GM12878 (cell line): Measurements from ENCODE around the gene COPS8. TPM values are rescaled to one million over a fixed set of nuclear protein-coding genes. Genes with fewer than 3 reads are reported as not detected.

Experiments used
- ATAC-seq: fragments of 200-7000 bp; cut with Tn5 transposase; 3 replicates; pipeline ENCODE4 v1.9.1; 2020; ENCODE audit warnings: mild to moderate bottlenecking, moderate library complexity
- BruUV-seq: library from RNA; stranded (reverse); fragments of 400-500 nt; replicated peaks from 2 replicates; lab custom pipeline; 2021; lab: Mats Ljungman, UMichigan
- CTCF ChIA-PET: fragments of 300-600 bp; sonication (Branson Sonifier 250); formaldehyde crosslinking; extraction: SDS; loops from one replicate; lab custom pipeline; 2021; ENCODE audit warnings: inconsistent platforms; lab: Yijun Ruan, JAX
- POLR2A ChIA-PET: fragments of 350-600 bp; formaldehyde crosslinking; extraction: SDS; loops from one replicate; lab custom pipeline; 2021; ENCODE audit warnings: inconsistent platforms; lab: Charles Lee
- RAD21 ChIA-PET: fragments of 300-600 bp; sonication (Branson Sonifier 250); formaldehyde crosslinking; loops from one replicate; lab custom pipeline; 2023; ENCODE audit warnings: antibody characterized with exemption; ENCODE audit not compliant: unreplicated experiment; lab: Charles Lee
- SMC1A ChIA-PET: fragments of 300-600 bp; sonication (Branson Sonifier 250); formaldehyde crosslinking; loops from one replicate; lab custom pipeline; 2023; ENCODE audit not compliant: unreplicated experiment, uncharacterized antibody; lab: Charles Lee
- DNase-seq: peaks from one replicate; pipeline ENCODE4 v3.0.0-alpha.2; 2011; ENCODE audit warnings: low read depth, low spot score
- FAIRE-seq: peaks from 3 replicates; lab custom pipeline; 2011; peaks lifted over from hg19 to GRCh38; lab: Jason Lieb, UNC
- H2AFZ ChIP-seq: 2 replicates; pipeline ENCODE4 v1.6.0; 2011; ENCODE audit warnings: low read depth, low read length, control low read depth; ENCODE audit not compliant: control insufficient read depth
- H3K27ac ChIP-seq: 2 replicates; pipeline ENCODE4 v1.5.1; 2011; ENCODE audit warnings: control low read depth; ENCODE audit not compliant: control insufficient read depth, insufficient read depth
- H3K27me3 ChIP-seq, 2 experiments: replicated peaks in 1 of 2; 2 replicates each; pipeline versions ENCODE4 v1.6.0 to v1.6.1; 2011; ENCODE audit warnings: low read length in 1 of 2; ENCODE audit not compliant: control insufficient read depth in 2 of 2, insufficient read depth in 2 of 2
- H3K36me3 ChIP-seq, 2 experiments: 2 replicates each; pipeline ENCODE4 v1.5.1; 2011; ENCODE audit warnings: low read length in 1 of 2; ENCODE audit not compliant: control insufficient read depth in 2 of 2, insufficient read depth in 2 of 2
- H3K4me1 ChIP-seq: 2 replicates; pipeline ENCODE4 v1.6.1; 2011; ENCODE audit warnings: mild to moderate bottlenecking, low read length, moderate library complexity, mixed read lengths; ENCODE audit not compliant: control insufficient read depth, insufficient read depth
- H3K4me2 ChIP-seq: 2 replicates; pipeline ENCODE4 v1.6.0; 2011; ENCODE audit warnings: control low read depth; ENCODE audit not compliant: control insufficient read depth, insufficient read depth
- H3K4me3 ChIP-seq: fragments of 200-600 bp; sonication (generic); 2 replicates; pipeline ENCODE4 v1.5.1; 2016
- H3K79me2 ChIP-seq: 2 replicates; pipeline ENCODE4 v1.6.0; 2011; ENCODE audit warnings: low read length; ENCODE audit not compliant: control insufficient read depth, insufficient read depth
- H3K9ac ChIP-seq: 2 replicates; pipeline ENCODE4 v1.8.0; 2011; ENCODE audit warnings: low read length, control low read depth, mixed read lengths; ENCODE audit not compliant: control insufficient read depth, insufficient read depth
- H3K9me3 ChIP-seq: replicated peaks from 3 replicates; pipeline ENCODE4 v1.5.1; 2011; ENCODE audit warnings: mild to moderate bottlenecking, low read length; ENCODE audit not compliant: control insufficient read depth, insufficient read depth
- H4K20me1 ChIP-seq: 2 replicates; pipeline ENCODE4 v1.6.0; 2011; ENCODE audit not compliant: control insufficient read depth, insufficient read depth
- ASH2L ChIP-seq: fragments of 300-600, 200-600 bp; sonication (generic); IDR thresholded peaks from 2 replicates; pipeline ENCODE4 v1.6.1; 2017; ENCODE audit warnings: low read depth, mild to moderate bottlenecking, borderline replicate concordance
- BCLAF1 ChIP-seq: fragments of 450-650 bp; IDR thresholded peaks from 2 replicates; pipeline ENCODE4 v1.6.1; 2017; ENCODE audit warnings: antibody characterized with exemption, mild to moderate bottlenecking, moderate library complexity
- CUX1 ChIP-seq: IDR thresholded peaks from 2 replicates; pipeline ENCODE4 v1.6.1; 2012; ENCODE audit warnings: improper control_type of control experiment, low read depth, low read length; ENCODE audit not compliant: insufficient replicate concordance
- IRF4 ChIP-seq: IDR thresholded peaks from 2 replicates; pipeline ENCODE4 v1.6.1; 2011; ENCODE audit warnings: low read depth, low read length
- KAT2A ChIP-seq: conservative IDR thresholded peaks from 2 replicates; pipeline ENCODE4 v1.6.1; 2011; ENCODE audit warnings: low read depth, low read length; ENCODE audit not compliant: control insufficient read depth
- KLF5 ChIP-seq: fragments of 450-650 bp; IDR thresholded peaks from 2 replicates; pipeline ENCODE4 v1.6.1; 2014; ENCODE audit warnings: mild to moderate bottlenecking; ENCODE audit not compliant: partially characterized antibody
- MXI1 ChIP-seq: fragments of 150-350 bp; IDR thresholded peaks from 2 replicates; pipeline ENCODE4 v1.6.1; 2011; ENCODE audit warnings: low read depth, mild to moderate bottlenecking, inconsistent platforms, low read length, improper control_type of control experiment
- RAD21 ChIP-seq: IDR thresholded peaks from 2 replicates; pipeline ENCODE4 v1.6.1; 2011; ENCODE audit warnings: mild to moderate bottlenecking, low read depth, low read length, moderate library complexity; ENCODE audit not compliant: insufficient read depth
- RAD51 ChIP-seq: fragments of 450-650 bp; IDR thresholded peaks from 2 replicates; pipeline ENCODE4 v1.6.1; 2016; ENCODE audit warnings: moderate library complexity, mild to moderate bottlenecking, inconsistent platforms
- RELB ChIP-seq: fragments of 450-650 bp; IDR thresholded peaks from 2 replicates; pipeline ENCODE4 v1.6.1; 2017; ENCODE audit warnings: low read depth, mild to moderate bottlenecking, moderate library complexity
- RUNX3 ChIP-seq: IDR thresholded peaks from 2 replicates; pipeline ENCODE4 v1.6.1; 2012; ENCODE audit warnings: low read length, inconsistent platforms
- SKIL ChIP-seq: fragments of 450-650 bp; IDR thresholded peaks from 2 replicates; pipeline ENCODE4 v1.6.1; 2017; ENCODE audit warnings: mild to moderate bottlenecking, low read depth, inconsistent platforms; ENCODE audit not compliant: poor library complexity, severe bottlenecking
- YBX1 ChIP-seq: fragments of 450-650 bp; IDR thresholded peaks from 2 replicates; pipeline ENCODE4 v1.6.1; 2016; ENCODE audit warnings: antibody characterized with exemption
- WGBS: methylation state at CpG from one replicate; pipeline ENCODE4 v1.1.6; 2016; ENCODE audit warnings: low lambda C conversion rate; ENCODE audit not compliant: insufficient replicate concordance, insufficient coverage; ENCODE audit errors: missing lambda C conversion rate; 5-methylcytosine and 5-hydroxymethylcytosine counted together
- in situ Hi-C: fragments of 300-500 bp; cut with MboI; formaldehyde crosslinking; loops from 9 replicates; pipeline ENCODE4 v1.14.3; 2018; ENCODE audit warnings: mixed read lengths
- intact Hi-C: fragments of 100-400 bp; cut with micrococcal nuclease; formaldehyde crosslinking; loops from one replicate; pipeline ENCODE4 v1.14.2; 2022; ENCODE audit not compliant: unreplicated experiment
- polyA plus RNA-seq, 11 experiments: library from polyadenylated mRNA; depleted of rRNA in 4 of 11; unstranded in 6 of 11; stranded (reverse) in 5 of 11; fragments of >200 nt; fragmentation: Nextera tagmentation in 4 of 11; fragmentation: Illumina TruSeq in 1 of 11; extraction: Ambion mirVana in 4 of 11; extraction: Trizol in 1 of 11; gene quantifications; 1 replicate in 1 of 11; 2 replicates in 10 of 11; pipeline versions ENCODE4 v1.2.1 to v1.2.3, GENCODE V29; 2011 to 2016; ENCODE audit warnings: inconsistent platforms in 2 of 11, missing spikeins in 2 of 11, low read depth in 1 of 11
- total RNA-seq, 4 experiments: library from RNA; depleted of rRNA in 3 of 4; stranded (reverse); fragments of >200 nt in 3 of 4; fragmentation: Illumina TruSeq in 1 of 4; extraction: Trizol in 1 of 4; gene quantifications; 2 replicates each; pipeline versions ENCODE4 v1.2.1 to v1.2.3, GENCODE V29; 2013 to 2021

COPS8 gene
- total and polyA plus RNA-seq, 10 of the 15 experiments (the other 5 are each of a cell fraction or from before 2014, with no cell fraction given) = 44.0 to 134 (median 107) TPM

- SMC1A ChIA-PET = no interaction called here
- DNase-seq = no peak
- no peak for ATAC-seq
- Histone ChIP-seq H3K36me3 (no peaks in the 10 kb centered on the region), H3K9me3 (no peaks in the 10 kb centered on the region; the same call in 2 of the 3 replicates), H3K27ac (no peak overlapping the region), H4K20me1 (no peaks in the 10 kb centered on the region), H3K4me1 (no peaks in the 10 kb centered on the region), H3K4me3 (no peak overlapping the region), H3K9ac (no peak overlapping the region), H2AFZ (no peak overlapping the region), H3K4me2 (no peak overlapping the region), H3K27me3 (no peaks in the 10 kb centered on the region), H3K79me2 (no peaks in the 10 kb centered on the region)
- CTCF ChIA-PET = interaction anchor here (1.0 to 1.4 kb wide), 2 partner anchors 24 to 447 kb away, joined by 3 to 5 read pairs; no protein-coding TSS in a partner anchor
- intact Hi-C loops = loop anchor here (10.0 kb wide), 1 partner anchor 350 kb away; no protein-coding TSS in a partner anchor
- WGBS = 51% methylated on average over 6 of the region's 7 CpGs
- in situ Hi-C loops = no loop called here
- POLR2A ChIA-PET = no interaction called here
- BruUV-seq = no TSS peak
- no peak for FAIRE-seq
- RAD21 ChIA-PET = no interaction called here
- TF ChIP-seq RELB (no peak), KLF5 (no peak), BCLAF1 (no peak), KAT2A (no peak), IRF4 (no peak), ASH2L (no peak), CUX1 (no peak), RAD21 (no peak), RAD51 (no peak), MXI1 (no peak), YBX1 (no peak), RUNX3 (no peak), SKIL (no peak)
Observed at GRCh38 chr2:237124820-237125219, 39.1 kb downstream of the COPS8 start.
